Breast epithelium (tissue), 4 donors: ENCODE results near the gene SLIT1. TPM values are rescaled to one million over a fixed set of nuclear protein-coding genes. Genes with fewer than 3 reads are reported as not detected.

Experiments used
- DNase-seq, 2 donors: peaks; one replicate each; pipeline ENCODE4 v3.0.0-alpha.2; 2019; ENCODE audit warnings: low spot score in 2 of 2
- H3K27ac ChIP-seq, 2 donors: fragments of 200-600 bp; sonication (generic) in 1 of 2; one replicate each; pipeline ENCODE4 v1.5.1; 2016 to 2019; ENCODE audit warnings: mild to moderate bottlenecking in 1 of 2
- H3K27me3 ChIP-seq, 2 donors: fragments of 200-600 bp; sonication (generic) in 1 of 2; one replicate each; pipeline versions ENCODE4 v1.5.1 to v1.6.0; 2017 to 2019; ENCODE audit warnings: control low read depth in 1 of 2, mild to moderate bottlenecking in 1 of 2
- H3K36me3 ChIP-seq: fragments of 200-600 bp; one replicate; pipeline ENCODE4 v1.5.1; 2019
- H3K4me1 ChIP-seq, 2 donors: fragments of 200-600 bp; sonication (generic); one replicate each; pipeline ENCODE4 v1.5.1; 2016 to 2019; ENCODE audit warnings: control low read depth in 1 of 2
- H3K4me3 ChIP-seq, 3 donors: fragments of 200-600 bp; sonication (generic); 1 replicate in 2 of 3; 2 replicates in 1 of 3; pipeline ENCODE4 v1.5.1; 2016 to 2019; ENCODE audit warnings: mild to moderate bottlenecking in 3 of 3, moderate library complexity in 2 of 3
- H3K9me3 ChIP-seq, 2 donors: fragments of 200-600 bp; sonication (generic) in 1 of 2; one replicate each; pipeline ENCODE4 v1.5.1; 2016 to 2019; ENCODE audit warnings: control low read depth in 1 of 2
- POLR2A ChIP-seq: fragments of 450-650 bp; IDR thresholded peaks from one replicate; pipeline ENCODE4 v1.6.1; 2016; ENCODE audit warnings: antibody characterized with exemption, mild to moderate bottlenecking, moderate library complexity
- POLR2AphosphoS5 ChIP-seq, 3 donors: sonication (generic); formaldehyde crosslinking; IDR thresholded peaks; one replicate each; pipeline ENCODE4 v1.6.1; 2017; ENCODE audit warnings: antibody characterized with exemption in 3 of 3
- intact Hi-C: fragments of 100-400 bp; cut with DNase I; formaldehyde crosslinking; loops from one replicate; pipeline ENCODE4 v1.15.1; 2023; ENCODE audit warnings: low total_unique reads
- total RNA-seq, 3 donors: library from RNA; depleted of rRNA; stranded (reverse); fragments of >200 nt; gene quantifications; one replicate each; pipeline ENCODE4 v1.1.0, GENCODE V29; 2016
- TF ChIP-seq, protein P1 (sequence below), 3 donors: fragments of 450-650 bp; IDR thresholded peaks; one replicate each; pipeline ENCODE4 v1.5.1; 2016 to 2017; ENCODE audit warnings: antibody characterized with exemption in 3 of 3, mild to moderate bottlenecking in 3 of 3, moderate library complexity in 3 of 3

SLIT1 gene
- total RNA-seq, 3 donors from 2014 or later: under 0.01 to 0.44 (median 0.16) TPM

DNA sequence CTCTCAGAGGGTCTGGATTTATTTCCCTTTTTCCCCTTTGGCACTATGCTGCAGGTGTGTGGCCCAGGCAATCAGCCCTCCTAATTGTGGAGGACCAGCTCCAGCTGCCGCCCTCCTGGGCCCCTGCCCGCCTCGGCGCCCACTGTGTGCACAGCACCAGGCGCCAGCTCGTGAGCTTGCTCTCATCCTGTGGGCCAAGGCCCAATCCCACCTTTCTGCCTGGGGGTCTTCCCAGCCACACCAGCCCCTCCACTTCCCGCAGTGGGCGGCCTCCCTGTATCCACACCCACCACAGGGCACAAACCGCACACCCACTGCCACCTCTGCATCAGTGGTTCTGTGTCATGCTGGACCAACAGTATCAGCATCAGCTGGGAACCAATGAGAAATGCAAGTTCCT lies 25.5 kb upstream of the SLIT1 start:
- no peaks in the 10 kb centered on the region for H3K27me3 ChIP-seq
- H3K4me3 ChIP-seq: no peak overlapping the region
- no peak for TF ChIP-seq POLR2A
- TF ChIP-seq, protein P1, sequence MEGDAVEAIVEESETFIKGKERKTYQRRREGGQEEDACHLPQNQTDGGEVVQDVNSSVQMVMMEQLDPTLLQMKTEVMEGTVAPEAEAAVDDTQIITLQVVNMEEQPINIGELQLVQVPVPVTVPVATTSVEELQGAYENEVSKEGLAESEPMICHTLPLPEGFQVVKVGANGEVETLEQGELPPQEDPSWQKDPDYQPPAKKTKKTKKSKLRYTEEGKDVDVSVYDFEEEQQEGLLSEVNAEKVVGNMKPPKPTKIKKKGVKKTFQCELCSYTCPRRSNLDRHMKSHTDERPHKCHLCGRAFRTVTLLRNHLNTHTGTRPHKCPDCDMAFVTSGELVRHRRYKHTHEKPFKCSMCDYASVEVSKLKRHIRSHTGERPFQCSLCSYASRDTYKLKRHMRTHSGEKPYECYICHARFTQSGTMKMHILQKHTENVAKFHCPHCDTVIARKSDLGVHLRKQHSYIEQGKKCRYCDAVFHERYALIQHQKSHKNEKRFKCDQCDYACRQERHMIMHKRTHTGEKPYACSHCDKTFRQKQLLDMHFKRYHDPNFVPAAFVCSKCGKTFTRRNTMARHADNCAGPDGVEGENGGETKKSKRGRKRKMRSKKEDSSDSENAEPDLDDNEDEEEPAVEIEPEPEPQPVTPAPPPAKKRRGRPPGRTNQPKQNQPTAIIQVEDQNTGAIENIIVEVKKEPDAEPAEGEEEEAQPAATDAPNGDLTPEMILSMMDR (IDR thresholded peaks at IDR 0.05): no peak
- no peak for TF ChIP-seq POLR2AphosphoS5 (IDR thresholded peaks at IDR 0.05)
- no peaks in the 10 kb centered on the region for H3K9me3 ChIP-seq
- no peak for DNase-seq
- H3K36me3 ChIP-seq: no peaks in the 10 kb centered on the region
- intact Hi-C loops: loop anchor here (10.0 kb wide), 1 partner anchor 136 kb away; no protein-coding TSS in a partner anchor
- no peaks in the 10 kb centered on the region for H3K4me1 ChIP-seq
- H3K27ac ChIP-seq: no peak overlapping the region

DNA sequence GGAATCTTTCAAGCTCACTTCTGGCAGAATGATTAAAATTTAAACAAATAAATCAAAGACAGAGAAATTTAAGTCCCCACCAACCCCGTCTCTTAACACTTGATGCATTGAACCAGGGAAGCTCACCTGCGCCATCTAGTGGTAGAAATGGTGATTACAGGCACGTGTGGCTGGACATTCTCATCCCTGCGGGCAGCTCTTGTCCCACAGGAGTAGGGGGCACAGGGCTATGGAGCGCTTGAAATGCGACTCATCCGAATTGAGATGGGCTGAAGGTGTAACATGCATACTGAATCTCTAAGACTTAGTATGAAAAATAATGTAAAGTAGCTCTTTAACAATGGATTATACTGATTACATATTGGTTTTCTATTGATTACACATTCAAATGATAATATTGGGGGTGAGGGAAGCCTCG lies 24.8 kb upstream of the SLIT1 start:
- Histone ChIP-seq H3K4me1 (no peaks in the 10 kb centered on the region), H3K27me3 (no peaks in the 10 kb centered on the region), H3K9me3 (no peaks in the 10 kb centered on the region), H3K36me3 (no peaks in the 10 kb centered on the region), H3K4me3 (no peak overlapping the region), H3K27ac (no peak overlapping the region)
- TF ChIP-seq, protein P1 (IDR thresholded peaks at IDR 0.05): peak; percentile 86 to 97 (median 89)
- TF ChIP-seq POLR2A: no peak
- peak; percentile 32 to 71 for DNase-seq
- intact Hi-C loops: loop anchor here (10.0 kb wide), 1 partner anchor 136 kb away; no protein-coding TSS in a partner anchor

DNA sequence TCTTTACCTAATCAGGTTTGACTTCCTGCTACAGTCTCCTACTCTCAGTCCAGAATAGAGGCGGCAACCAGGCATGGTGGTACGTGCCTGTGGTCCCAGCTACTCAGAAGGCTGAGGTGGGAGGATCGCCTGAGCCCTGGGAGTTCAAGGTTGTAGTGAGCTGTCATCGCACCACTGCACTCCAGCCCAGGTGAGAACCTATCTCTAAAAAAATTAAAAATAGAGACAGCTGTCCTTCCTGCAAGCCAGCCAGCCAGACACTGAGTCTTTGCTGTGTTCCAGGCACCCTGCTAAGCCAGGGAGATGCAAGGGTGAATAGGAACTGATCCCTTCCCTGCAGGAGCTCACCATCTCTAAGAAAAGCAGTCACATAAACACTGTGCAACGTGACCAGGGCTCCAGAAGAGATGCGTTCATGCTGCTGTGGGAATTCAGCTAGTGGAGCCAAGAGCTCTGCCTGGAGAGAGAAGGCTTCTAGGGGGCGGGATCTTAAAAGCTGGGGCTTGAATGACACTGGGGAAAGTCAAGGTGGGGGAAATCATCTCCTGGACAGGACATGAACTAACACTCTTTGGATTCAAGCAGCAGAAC lies 22.1 kb upstream of the SLIT1 start:
- Histone ChIP-seq H3K4me3 (no peak overlapping the region), H3K27ac (no peak overlapping the region), H3K36me3 (no peaks in the 10 kb centered on the region), H3K4me1 (no peaks in the 10 kb centered on the region), H3K9me3 (no peaks in the 10 kb centered on the region), H3K27me3 (no peaks in the 10 kb centered on the region)
- TF ChIP-seq POLR2A: no peak
- TF ChIP-seq, protein P1 (IDR thresholded peaks at IDR 0.05): no peak
- no peak for TF ChIP-seq POLR2AphosphoS5 (IDR thresholded peaks at IDR 0.05)
- DNase-seq: no peak
- intact Hi-C loops: no loop called here

DNA sequence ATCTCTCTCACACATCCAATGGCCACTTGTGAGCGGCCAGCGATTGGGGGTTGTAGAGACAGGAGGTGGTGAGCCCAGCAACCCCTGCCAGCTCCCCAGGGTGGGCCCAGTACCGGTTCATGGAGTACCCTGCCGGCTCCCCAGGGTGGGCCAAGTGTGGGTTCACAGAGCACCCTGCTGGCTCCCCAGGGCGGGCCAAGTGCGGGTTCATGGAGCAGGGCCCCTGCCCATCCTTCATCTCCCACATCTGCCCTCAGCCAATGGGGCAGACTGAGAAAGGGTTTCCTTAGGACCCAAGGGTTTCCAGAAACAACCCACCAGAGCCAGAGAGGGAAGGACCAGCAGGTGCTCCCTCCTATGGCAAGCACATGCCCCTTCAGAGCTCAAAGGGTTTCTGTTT lies 21.4 kb upstream of the SLIT1 start:
- TF ChIP-seq POLR2A: no peak
- no peak for TF ChIP-seq POLR2AphosphoS5 (IDR thresholded peaks at IDR 0.05)
- TF ChIP-seq, protein P1 (IDR thresholded peaks at IDR 0.05): no peak
- no peak for DNase-seq
- Histone ChIP-seq H3K36me3 (no peaks in the 10 kb centered on the region), H3K4me1 (no peaks in the 10 kb centered on the region), H3K4me3 (no peak overlapping the region), H3K27ac (no peak overlapping the region), H3K27me3 (no peaks in the 10 kb centered on the region), H3K9me3 (no peaks in the 10 kb centered on the region)
- intact Hi-C loops: no loop called here

DNA sequence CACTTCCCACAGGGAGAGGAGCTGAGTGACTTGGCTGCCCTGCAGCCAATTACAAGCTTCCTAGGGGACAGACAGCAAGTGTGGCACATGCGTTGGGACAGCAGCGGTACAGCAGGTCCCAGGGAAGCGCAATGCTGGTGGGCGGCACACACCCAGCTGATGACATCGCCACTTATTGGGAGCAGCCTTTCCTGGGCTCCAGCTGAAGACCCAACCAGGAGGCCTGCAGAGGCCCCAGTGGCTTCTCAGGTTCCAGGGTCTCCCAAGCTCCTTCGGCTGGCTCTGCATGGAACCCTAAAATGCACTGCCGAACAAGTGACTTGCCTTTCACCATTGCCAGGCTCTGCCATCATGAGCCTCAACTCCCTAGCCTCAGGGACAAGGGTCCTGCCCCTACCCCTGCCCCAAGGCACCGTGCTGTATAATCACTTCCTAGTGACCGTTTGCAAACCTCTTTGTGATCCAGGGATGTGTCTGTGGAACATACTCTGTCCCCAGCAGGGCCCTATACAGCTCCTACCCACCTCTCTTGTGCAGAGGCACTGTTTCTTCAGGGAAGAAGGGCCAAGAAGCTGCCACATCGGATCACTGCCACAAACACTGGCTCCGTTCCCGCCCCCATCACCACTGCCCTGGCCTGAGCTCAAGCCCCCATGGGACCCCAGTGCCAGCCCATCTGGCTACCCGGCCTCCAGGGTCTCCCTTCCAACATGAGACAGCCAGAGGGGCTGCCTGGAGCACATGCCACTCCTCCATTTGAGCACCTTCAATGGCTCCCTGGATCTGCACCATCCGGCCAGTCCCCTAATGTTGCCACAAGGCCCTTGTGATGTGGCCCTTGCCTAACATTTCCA lies 19.3 kb upstream of the SLIT1 start:
- Histone ChIP-seq H3K27ac (no peak overlapping the region), H3K36me3 (no peaks in the 10 kb centered on the region), H3K4me1 (no peaks in the 10 kb centered on the region), H3K4me3 (no peak overlapping the region), H3K9me3 (no peaks in the 10 kb centered on the region), H3K27me3 (no peaks in the 10 kb centered on the region)
- intact Hi-C loops: no loop called here
- TF ChIP-seq POLR2AphosphoS5 (IDR thresholded peaks at IDR 0.05) (no peak), POLR2A (no peak)
- TF ChIP-seq, protein P1 (IDR thresholded peaks at IDR 0.05): no peak
- no peak for DNase-seq
